HL-60 (cell line): ENCODE measurements around the gene ARHGEF16.

Source experiments
- DNase-seq, 2 experiments: peaks; one replicate each; pipeline ENCODE4 v3.0.0-alpha.2; 2010 to 2020; ENCODE audit warnings: low read depth in 1 of 2, low spot score in 1 of 2
- H3K27ac ChIP-seq: fragments of 250-450 bp; sonication (Bioruptor Pico); replicated peaks from 2 replicates; pipeline ENCODE4 v1.5.1; 2020; ENCODE audit warnings: mild to moderate bottlenecking, moderate library complexity
- H3K27me3 ChIP-seq: fragments of 250-450 bp; sonication (Bioruptor Pico); 2 replicates; pipeline ENCODE4 v1.5.1; 2021; ENCODE audit warnings: mild to moderate bottlenecking, moderate library complexity; ENCODE audit not compliant: insufficient read depth, poor library complexity, severe bottlenecking
- H3K4me3 ChIP-seq: replicated peaks from 2 replicates; pipeline ENCODE4 v1.5.1; 2011; ENCODE audit warnings: mild to moderate bottlenecking, control low read depth, low read length; ENCODE audit not compliant: insufficient read depth
- CTCF ChIP-seq: IDR thresholded peaks from one replicate; pipeline ENCODE4 v1.5.1; 2011; ENCODE audit warnings: low read length, control low read depth, inconsistent platforms; ENCODE audit not compliant: insufficient read depth
- GABPA ChIP-seq: IDR thresholded peaks from 2 replicates; pipeline ENCODE4 v1.6.1; 2012; ENCODE audit warnings: low read depth
- POLR2AphosphoS5 ChIP-seq: IDR thresholded peaks from 2 replicates; pipeline ENCODE4 v1.6.1; 2012; ENCODE audit warnings: low read depth
- REST ChIP-seq: IDR thresholded peaks from 2 replicates; pipeline ENCODE4 v1.6.1; 2012; ENCODE audit warnings: low read depth; ENCODE audit not compliant: insufficient replicate concordance
- SPI1 ChIP-seq: IDR thresholded peaks from 2 replicates; pipeline ENCODE4 v1.6.1; 2012; ENCODE audit warnings: low read depth, mild to moderate bottlenecking, borderline replicate concordance

The ARHGEF16 gene

GRCh38 chr1:3461934-3462275 lies 7.4 kb downstream of the ARHGEF16 start:
- H3K27me3 ChIP-seq: peaks cover 5% of the 10 kb centered on the region
- DNase-seq: no peak
- H3K4me3 ChIP-seq: no peak overlapping the region
- no peak for TF ChIP-seq CTCF
- no peak for TF ChIP-seq GABPA
- TF ChIP-seq SPI1: no peak
- no peak for TF ChIP-seq REST
- TF ChIP-seq POLR2AphosphoS5: no peak
- no peak overlapping the region for H3K27ac ChIP-seq

GRCh38 chr1:3462356-3463012 lies 8.0 kb downstream of the ARHGEF16 start:
- no peak overlapping the region for H3K27ac ChIP-seq
- H3K27me3 ChIP-seq: peaks cover 2% of the 10 kb centered on the region
- DNase-seq: no peak
- TF ChIP-seq GABPA (no peak), POLR2AphosphoS5 (no peak), CTCF (no peak), SPI1 (no peak), REST (no peak)
- no peak overlapping the region for H3K4me3 ChIP-seq

- H3K27ac ChIP-seq: no peak overlapping the region
- no peak overlapping the region for H3K4me3 ChIP-seq
- no peak for DNase-seq
- TF ChIP-seq GABPA: no peak
- no peak for TF ChIP-seq CTCF
- TF ChIP-seq REST: no peak
- no peak for TF ChIP-seq SPI1
- TF ChIP-seq POLR2AphosphoS5: no peak
- H3K27me3 ChIP-seq: peaks cover 2% of the 10 kb centered on the region
Measured at GRCh38 chr1:3463013-3463385, 8.5 kb downstream of the ARHGEF16 start.
